GM18858 (cell line): ENCODE results near the gene PRKAB2.
"Not testable (repeated sequence)": the region's sequence is repeated elsewhere in the genome, so short reads cannot be mapped to it uniquely, and the experiment has no call there.

Experiments used
- ATAC-seq: cut with Tn5 transposase; IDR thresholded peaks from one replicate; pipeline ENCODE4 v1.9.1; 2021; ENCODE audit not compliant: unreplicated experiment

PRKAB2 gene

DNA sequence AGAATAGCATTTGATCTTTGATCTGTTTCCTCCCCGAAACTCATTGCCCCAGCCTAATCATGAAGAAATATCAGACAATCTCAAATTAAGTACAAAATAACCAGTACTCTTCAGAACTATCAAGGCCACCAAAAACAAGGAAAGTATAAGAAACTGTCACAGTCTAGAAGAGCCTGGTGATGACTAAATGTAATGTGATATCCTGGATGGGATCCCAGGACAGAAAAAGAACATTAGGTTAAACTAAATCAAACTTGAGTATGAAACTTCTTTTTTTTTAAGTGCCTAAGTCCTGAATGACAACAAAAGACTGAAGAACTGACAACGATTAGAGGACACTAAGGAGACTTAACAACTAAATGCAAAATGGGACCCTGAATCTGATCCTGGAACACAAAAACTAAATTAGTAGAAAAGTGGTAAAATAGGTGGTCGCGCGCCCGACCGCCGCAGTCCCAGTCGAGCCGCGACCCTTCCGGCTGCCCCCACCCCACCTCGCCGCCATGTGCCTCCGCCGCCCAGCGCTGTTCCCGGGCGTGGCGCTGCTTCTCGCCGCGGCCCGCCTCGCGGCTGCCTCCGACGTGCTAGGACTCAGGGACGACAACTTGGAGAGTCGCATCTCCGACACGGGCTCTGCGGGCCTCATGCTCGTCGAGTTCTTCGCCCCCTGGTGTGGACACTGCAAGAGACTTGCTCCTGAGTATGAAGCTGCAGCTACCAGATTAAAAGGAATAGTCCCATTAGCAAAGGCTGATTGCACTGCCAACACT is 5.5 kb upstream of the PRKAB2 start:
- no peak for ATAC-seq

DNA sequence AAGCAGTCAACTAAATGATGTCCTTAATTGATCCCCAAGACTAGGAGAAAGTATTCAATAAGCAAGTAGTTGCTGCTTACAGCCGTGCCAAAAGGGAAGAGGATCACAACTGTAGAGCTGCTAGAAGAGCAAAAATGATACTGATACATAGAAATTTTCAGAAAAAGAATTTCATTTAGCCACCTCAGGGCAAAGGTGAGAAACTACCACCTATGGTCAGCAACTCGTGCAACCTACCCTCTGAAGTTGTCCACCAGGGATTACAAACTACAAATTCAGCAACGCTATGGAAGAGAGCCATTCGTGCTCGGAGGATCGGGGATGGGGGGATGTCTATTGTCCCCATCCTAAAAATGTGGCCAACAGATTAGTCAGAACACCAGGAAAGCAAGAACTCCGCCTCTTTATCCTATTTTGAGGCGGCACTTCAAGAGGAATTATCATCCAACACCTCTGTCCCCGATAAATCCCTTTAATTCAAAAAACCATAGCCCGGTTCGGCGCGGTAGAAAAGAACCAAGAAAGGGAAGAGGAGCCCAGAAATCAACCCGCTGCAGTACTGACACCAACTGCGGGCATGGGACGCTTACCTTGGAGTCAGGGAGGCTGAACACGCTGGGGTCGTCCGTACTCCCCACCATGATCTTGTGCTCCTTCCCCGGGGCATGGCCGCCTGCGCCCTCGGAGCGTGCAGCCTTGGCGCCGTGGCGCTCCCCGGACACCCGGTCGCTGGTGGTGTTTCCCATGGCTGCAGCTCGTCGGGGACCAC is 687 bp downstream of the PRKAB2 start:
- no peak for ATAC-seq

DNA sequence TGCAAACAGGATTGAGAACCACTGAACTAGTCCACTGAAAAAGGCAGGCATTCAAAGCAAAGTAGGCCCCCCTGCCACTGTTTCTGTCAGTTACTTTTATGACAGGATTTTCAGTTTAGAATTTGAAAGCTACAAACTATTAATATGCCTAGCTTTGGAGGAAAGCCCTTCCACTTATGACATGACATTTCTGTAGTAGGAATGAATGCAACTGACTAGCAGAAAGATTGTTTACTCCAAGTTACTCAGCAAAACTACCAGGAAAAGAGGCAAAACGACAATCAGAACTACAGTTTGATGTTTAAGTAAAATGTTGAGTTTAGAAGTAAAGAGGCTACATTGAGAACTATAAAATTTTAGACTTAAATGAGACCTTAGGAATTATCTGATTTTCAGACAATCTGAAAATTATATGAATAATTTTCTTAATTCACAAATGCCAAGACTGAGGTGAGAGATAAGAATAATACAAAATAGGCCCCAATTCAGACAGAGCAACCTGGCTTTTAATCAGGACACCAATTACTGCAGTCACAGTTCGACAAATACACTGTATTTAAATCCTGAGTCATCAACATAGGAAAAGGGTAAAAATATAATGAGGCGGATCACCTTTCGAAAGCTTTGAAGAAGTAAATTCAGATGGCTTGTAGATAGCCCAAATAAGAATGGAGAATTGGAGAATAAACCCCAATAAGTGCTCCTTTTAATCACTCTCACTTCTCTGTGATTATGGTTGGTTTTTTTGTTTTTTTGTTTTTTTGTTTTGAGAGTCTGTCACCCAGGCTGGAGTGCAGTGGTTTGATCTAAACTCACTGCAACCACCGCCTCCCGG is 2.2 kb downstream of the PRKAB2 start:
- no peak for ATAC-seq

DNA sequence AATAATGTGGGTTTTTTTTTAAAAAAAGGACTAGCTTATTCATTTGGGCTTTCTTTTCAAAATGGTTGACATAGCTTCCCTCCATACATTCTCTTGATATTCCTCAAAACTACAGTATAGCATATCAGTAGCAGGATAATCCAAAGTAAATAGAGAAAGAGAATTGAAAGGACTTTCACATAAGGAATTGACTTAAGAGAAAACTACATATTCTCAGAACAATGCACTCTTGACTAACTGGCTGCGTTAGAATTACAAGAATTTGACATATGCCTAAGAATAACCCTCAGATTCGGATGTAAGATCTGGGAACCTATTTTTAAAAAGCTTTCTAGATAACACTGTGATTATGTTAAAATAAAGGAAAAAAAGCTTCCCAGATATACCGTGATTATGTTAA is 3.1 kb downstream of the PRKAB2 start:
- no peak for ATAC-seq

DNA sequence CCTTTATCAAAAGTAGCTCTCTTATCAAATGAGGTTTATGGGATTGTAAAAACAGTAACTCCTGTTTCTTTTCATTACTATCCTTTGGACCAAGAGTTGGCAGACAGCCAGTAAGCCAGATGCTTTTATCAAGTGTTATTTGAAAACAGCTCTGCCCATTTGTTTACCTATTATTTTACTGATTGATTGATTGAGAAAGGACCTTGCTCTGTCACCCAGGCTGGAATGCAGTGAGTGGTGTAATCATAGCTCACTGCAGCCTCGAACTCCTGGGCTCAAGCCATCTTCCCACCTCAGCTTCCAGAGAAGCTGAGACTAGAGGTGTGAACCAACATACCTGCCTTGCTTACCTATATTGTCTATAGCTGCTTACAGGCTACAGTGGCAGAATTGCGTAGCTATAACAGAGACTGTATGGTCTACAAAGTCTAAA is 3.6 kb downstream of the PRKAB2 start:
- ATAC-seq = no peak

DNA sequence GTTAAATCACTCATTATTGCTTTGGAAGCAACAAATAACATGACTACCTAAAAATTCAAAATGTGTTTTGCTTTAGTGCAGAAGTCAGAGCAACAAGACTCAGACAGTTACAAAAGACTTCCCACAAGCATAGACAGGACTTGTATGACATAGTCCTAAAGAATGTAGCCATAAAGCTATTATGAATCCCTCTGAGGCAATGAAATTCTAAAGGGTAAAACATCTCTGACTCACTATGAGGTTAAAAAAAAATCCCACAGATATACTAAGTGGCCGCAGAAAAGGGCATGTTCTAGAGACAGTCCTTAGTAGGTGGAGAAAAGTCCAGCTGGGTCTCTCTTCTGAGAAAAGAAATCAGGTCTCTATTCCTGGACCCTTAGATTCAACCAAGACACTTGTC is 4.9 kb downstream of the PRKAB2 start:
- no peak for ATAC-seq

DNA sequence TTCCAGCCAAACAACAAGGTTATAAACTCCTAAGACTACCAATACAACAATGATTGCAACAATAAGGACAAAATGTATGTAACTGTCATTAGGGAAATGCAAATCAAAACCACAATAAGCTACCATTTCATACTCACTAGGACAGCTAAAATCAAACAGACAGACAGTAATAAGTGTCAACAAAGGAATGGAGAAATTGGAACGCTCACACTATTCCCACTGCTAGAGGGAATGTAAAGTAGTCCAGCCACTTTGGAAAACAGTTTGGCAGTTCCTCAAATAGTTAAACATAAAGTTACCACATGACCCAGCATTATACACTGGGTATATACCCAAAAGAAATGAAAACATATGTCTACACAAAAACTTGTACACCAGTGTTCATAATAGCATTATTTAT is 9.3 kb downstream of the PRKAB2 start:
- ATAC-seq = no peak

DNA sequence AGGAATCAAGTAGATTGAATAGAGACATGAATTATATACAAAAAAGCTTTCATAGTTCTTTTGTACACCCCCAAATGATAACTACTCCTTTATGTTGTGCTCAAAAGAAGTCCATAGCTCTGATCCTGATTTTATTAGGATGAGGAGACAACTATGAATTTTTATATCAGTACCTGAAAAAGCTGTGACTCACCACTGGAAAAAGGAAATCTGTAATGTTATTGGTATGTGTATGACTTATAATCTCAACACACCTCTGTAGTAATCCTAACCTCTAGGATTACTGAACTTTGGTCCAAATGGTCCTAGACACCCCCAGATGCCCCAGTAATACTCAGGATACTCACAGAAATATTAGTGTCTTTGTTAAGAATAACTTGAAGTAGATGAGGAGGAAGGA is 10.2 kb downstream of the PRKAB2 start:
- no peak for ATAC-seq

DNA sequence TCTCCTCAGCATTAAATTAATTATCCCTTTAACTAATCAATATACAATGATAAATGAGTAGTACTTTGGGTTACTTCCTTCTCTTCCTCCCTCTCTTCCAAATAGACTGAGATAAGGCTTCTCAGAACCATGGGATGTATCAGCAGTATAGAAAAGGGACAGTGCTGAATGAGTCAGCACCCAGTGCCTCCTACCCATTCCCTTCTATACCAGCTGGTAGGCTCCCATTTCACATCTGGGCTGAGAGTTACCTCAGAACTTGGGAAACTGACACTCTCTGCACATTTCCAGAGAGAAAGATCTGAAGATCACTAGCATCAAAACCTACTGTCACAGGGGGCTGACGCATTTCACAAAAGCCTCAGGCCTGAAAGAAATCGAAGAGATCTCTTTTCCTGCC is 15.2 kb downstream of the PRKAB2 start:
- ATAC-seq = not testable (repeated sequence)

DNA sequence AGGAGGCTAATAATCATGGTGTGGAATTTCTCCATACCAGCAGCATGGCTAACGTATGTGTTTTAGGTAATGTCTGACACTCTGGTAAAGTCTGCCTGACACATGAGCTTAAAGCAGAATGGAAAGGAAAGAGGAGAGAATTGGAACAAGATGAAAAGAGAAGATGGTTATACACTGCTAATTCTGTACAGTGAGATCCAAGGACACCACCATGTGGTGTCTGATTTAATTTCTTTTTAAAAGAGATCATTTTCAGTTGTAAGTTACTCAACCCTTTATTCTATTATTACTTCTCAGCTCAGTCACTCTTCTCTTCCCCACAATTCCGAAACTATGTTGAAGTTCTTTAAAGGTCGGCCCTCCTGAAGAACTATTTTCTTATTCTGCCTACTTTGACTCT is 15.6 kb downstream of the PRKAB2 start:
- ATAC-seq = no peak

DNA sequence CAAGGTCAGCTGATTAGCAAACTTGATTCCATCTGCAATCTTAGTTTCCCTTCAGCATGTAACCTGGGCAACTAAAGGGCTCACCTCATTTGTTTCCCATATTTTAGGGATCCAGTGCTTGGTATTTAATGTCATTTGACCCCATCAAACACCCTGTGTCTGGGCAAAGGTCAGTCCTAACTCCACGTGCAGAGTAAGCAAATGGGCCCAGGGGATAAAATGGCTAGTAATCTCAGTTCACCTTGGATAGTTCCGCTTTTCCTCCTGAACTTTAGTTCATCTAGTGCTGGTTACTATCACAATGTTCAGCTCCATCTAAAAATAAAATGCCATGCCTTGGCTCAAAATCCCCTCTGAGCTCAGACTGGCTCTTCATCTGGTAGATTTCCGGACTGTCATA is 19.5 kb downstream of the PRKAB2 start:
- ATAC-seq = no peak

DNA sequence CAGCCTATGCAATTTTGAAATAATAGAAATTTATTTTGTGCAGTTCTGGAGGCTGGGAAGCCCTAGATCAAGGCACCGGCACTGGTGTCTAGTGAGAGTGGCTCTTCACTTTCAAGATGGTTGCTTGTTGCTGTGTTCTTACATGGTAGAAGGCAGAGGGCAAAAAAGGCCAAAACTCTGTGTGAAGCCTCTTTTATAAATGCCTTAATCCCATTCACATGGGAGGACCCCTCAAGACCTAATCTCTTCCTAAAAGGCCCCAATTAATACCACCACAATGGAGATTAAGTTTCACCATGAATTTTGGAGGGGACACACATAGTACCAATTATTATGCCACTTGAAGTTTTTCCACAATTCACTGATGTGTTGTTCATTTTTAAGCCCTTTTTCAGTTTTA is 21.0 kb downstream of the PRKAB2 start:
- ATAC-seq = no peak

DNA sequence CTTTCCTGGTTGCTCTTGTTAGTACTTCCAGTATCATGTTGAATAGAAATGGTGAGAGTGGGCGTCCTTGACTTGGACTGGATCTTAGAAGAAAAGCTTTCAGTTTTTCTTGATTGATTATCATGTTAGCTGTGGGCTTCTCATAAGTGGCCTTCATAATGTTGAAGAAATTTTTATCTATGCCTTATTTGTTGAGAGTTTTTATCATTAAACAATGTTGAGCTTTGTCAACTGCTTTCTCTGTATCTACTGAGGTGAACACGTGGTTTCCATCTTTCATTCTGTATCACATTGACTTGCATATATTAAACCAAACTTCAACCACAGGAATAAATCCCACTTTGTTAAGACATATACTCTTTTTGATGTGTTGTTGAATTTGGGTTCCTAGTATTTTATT is 29.4 kb downstream of the PRKAB2 start:
- ATAC-seq = no peak

DNA sequence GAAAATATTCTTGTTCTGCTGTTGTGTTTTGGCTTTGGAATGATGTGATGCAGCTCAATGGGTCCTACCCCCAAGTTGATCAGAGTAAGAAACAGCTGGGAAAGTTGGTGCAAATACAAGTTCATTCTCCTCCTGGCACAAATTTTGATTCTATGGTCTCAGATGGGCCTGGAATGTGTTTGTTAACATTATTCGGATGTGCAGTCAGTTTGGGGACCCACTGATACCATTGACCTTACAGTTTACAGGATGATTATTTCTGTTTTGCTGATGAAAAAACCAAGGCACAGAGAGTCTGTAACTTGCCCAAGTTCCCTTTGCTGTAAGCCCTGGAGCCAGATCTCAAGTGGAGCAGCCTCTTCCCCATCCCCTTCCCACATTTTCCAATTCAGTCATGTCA is 41.5 kb downstream of the PRKAB2 start:
- not testable (repeated sequence) for ATAC-seq

DNA sequence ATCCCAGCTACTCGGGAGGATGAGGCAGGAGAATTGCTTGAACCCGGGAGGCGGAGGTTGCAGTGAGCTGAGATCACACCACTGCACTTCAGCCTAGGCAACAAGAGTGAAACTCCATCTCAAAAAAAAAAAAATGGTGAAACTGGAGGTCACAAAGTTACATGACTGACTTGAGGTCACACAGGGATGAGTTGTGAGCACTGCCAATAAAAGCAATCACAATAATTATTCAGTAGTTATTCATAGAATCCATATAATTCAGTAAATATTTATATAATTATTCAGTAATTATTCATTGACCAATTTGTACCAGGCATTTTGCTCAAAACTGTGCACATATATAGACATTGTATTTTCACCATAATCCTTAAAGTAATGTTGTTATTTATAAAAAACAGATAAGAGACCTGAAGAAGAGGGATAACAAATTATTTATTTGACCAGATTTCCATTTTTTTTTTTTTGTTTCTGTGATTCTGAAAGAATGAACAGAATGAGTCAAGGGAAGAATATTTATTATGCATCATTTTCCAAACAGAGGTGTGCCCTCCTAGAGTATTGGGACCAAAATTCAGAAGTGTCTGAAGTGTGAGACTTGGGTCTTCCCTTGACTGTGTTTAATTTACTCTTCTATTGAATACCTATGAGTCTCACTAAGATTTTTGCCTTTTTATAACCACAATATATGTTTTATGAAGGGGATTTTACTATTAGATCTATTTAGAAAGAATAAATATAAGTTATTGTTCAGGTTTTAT is 43.0 kb downstream of the PRKAB2 start:
- no peak for ATAC-seq

DNA sequence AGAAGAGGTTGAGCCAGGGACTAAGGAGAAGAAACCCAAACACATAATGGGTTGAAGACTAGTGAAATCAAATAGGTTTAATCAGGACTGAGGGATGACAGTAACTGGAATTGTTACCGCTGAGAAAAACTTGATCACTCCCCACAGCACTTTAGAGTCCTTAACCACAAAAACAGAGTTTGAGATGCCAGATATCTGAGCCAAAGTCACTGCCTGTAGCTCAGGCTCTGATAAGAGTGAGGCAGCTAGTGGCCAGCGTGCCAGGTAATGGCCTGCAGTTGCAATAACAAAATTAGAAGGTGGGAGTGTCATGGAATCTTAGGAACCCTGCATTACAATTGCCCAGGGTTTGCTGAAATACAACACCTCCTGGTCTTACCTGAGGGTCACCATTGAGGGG is 48.0 kb downstream of the PRKAB2 start:
- no peak for ATAC-seq

DNA sequence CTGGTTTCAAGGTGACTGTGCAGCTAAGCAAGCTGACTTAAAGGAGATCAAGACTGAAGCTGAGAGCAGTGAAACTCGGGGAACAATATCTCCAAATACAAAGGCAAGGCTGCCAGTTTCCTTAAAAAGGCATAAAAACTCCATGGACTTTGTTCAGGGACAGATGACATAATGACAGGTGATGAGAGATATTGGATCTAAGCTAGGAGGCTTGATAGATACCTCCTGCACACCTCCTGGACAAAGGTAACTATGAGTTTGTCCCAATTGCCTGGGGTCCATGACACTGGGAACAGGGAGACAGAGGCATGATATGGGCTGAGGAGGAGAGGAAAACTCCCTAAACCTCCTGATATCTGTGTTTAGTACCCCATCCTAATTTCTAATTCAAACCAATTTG is 55.2 kb downstream of the PRKAB2 start:
- no peak for ATAC-seq

DNA sequence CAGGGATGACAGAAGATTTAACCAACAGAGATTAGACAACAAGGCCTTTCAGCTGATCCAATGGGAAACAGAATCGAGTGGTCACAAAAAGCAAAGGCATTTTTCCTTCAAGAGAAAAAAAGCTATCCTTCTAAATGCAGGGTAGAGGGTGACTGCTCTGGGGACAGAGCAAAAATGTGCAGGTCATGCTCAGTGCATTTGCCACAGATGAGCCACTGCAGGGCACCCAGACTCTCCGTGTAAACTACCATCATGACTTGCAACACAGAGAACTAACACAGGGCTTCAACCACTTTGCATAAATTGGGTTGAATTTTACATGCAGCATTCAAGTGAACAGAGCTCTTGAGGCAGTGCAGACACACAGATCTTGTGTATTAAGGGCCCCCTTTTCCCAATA is 56.8 kb downstream of the PRKAB2 start:
- ATAC-seq = no peak

DNA sequence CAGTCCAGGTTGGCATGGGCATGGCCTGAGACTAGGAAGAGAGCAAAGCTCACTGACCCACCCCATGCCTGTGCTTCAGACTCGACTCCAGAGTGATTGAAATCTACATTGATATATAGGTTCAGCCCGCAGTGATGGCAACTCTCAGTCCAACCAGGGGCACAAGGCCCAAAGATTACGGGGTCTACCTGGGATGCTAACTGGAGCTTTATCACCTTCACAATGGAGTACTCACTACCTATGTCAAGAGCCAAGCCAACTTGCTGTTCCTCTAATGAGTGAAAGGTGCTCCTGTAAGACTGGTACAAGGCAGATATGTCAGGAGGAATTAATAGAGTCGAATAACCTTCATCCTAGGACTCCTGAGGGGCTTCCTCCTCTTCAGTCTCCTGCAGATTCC is 57.2 kb downstream of the PRKAB2 start:
- not testable (repeated sequence) for ATAC-seq

DNA sequence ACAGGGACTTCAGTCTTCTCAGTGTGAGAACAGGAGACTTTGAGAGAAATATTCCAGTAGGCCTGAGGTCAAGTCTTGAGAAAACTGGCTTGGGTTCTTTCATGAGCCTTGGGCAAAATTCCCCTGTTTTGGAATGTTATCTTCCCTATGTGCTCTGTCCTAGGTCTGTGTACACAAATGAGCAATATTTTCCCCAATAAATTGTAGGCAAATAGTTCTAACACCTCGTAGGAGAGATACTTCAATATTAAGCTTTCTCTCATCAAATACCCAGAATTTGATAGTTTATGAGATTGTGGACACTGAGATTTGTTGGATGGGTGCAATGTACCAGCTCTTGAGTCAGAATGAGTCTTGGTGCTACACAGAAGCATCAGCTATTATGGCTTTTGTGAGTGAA is 57.9 kb downstream of the PRKAB2 start:
- ATAC-seq = not testable (repeated sequence)
